OCI-LY1 (cell line): ENCODE results near the gene BTBD9.

Experiments used
- CTCF ChIP-seq: fragments of 200-600 bp; sonication (generic), shearing (Covaris generic); IDR thresholded peaks from 2 replicates; pipeline ENCODE4 v1.5.1; 2017; ENCODE audit warnings: mild to moderate bottlenecking, antibody characterized with exemption, low read length, moderate library complexity, mixed read lengths
- EZH2 ChIP-seq: fragments of 200-600 bp; sonication (generic), shearing (Covaris generic); IDR thresholded peaks from 2 replicates; pipeline ENCODE4 v1.8.0; 2017; ENCODE audit warnings: borderline replicate concordance, mixed run types, mild to moderate bottlenecking, antibody characterized with exemption, low read length, moderate library complexity, mixed read lengths

GRCh38 chr6:38194589-38194988 lies 445.1 kb downstream of the BTBD9 start:
- TF ChIP-seq CTCF: no peak
- TF ChIP-seq EZH2: no peak
